OCI-M1 (cell line): ENCODE results near the gene COL20A1.
"Not testable (repeated sequence)": the region's sequence is repeated elsewhere in the genome, so short reads cannot be mapped to it uniquely, and the experiment has no call there.

Experiments
- DNase-seq: peaks from one replicate; lab custom pipeline; 2025; lab: John Stamatoyannopoulos, UW

The COL20A1 gene

DNA sequence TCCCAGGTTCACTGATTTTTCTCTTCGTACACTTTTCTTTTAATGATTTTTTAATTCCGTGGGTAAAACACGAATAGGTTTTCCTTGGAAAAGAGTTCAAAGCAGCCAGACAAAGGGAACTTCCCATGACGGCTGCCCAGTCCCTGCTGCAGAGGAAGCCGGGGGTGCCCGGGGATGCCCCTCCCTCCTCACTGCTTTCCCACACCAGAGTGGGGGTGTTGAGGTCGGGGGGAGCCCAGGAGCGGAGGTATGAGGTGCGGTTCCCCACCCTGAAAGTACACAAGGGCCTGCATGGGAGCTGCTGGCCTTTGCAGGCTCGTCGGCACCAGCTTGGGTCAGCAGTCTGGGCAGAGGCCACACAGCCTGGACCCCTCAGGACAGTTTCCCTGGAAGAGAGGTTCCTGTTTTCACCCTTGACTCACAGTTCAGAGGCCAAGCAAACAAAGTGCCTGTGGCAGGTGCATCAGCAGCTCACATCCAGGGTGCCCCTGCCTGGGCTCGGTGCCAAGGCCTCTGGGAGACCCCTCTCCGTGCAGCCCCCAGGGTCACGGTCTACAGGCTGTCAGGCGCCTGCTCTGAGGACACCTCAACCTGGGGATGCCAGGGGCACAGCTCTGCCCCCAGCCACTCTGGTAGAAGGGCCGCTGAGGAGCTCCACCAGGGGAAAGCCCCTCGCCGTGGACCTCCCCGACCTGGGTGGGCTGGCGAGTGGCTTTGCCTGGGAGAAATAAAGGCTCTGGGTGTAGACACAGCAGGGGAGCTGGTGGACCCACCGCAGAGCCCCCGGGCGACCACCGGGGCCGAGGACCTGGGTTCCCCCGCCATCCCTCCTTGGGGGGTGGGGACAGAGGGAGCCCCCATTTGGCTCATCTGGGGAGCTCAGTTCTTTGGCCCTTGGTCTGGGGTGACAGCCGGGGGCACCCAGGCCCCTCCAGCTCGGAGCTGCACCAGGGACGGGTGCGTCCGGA is 83.6 kb downstream of the COL20A1 start:
- no peak for DNase-seq

DNA sequence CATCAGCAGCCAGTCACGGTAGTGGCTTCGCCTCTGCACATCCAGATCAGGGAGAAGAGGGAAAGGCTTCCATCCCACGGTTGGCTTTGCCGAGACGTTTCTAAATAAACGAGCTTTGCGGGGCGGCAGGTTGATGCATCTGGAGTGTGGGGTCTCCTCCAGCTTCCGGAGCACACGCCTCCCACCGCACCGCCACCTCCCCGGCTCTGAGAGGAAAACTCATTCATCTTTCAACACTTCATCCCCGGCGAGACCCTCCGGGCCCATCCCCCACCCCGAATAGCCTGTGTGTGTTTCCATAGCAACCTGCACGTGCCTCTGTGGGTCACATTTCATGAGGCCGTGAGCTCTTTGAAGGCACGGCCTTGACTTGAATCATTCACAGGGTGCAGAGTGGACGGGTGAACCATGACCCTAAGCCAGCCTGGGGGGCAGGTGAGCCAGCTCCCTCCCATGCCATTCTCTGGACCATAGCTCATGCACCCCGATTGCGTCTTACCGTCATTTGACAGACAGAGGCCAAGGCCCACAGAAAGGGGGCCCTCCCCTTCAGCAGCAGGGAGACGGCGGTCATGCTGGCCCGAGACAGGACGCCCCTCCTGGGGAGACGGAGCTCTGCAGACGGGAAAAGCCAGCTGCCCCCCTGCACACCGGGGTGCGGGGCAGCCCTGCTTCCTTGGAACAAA is 84.4 kb downstream of the COL20A1 start:
- no peak for DNase-seq

DNA sequence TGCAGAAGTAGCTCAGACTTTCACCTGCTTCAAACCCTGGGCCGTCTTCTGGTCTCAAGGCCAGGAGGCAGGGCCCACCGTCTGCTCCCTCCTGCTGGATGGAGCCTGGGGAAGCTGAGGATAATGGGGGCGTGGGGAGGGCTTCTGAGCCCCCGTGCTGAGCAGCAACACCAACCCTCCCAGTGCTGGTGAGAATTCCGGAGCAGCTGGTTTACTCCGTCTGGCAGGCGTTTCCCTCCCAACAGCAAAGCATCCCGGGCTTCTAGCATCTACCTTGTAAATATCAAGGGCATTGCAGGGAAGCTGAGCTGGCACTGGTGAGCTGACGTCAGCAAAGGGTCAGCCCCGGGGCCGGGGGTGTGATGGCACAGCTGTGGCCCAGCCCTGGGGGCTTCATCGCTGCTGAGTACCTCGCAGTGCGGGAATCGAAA is 85.0 kb downstream of the COL20A1 start:
- no peak for DNase-seq

DNA sequence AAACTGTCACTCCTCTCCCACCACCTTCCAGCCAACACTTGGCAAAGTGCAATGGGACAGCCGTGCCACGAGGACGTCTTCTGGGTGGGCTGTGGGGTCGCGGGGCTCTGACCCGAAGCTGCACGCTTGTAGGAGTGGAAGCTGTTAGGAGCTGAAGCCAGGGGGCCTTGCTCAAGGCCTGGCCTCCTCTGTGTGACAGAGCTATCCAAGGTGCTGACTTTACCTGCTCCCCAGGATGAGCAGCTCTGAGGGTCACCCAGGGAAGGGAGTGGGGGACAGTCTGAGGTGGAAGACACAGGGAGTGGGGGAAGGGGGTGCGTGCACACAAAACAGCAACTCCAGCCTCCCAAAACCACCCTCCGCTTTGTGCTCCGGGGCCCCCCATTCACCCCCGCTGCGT is 85.6 kb downstream of the COL20A1 start:
- no peak for DNase-seq

DNA sequence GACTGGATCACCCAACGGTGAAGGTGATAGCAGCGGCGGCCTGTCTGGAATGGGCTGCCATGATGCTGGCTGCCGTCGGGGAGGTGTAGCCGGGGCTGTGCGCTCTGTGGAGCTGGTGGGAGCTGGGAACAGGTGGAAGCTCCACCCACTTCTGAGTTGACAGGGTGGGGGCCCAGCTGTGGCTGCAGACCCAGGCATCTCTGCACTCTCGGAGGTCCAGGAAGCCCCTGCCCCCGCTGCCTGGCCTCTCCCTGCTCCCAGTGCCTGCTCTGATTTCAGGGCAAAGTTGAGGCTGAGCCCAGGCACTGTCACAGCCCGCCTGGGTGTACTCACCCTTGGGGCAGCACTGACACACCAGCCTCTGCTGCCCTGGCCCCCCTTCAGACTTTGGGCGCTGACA is 86.3 kb downstream of the COL20A1 start:
- DNase-seq, result no peak

DNA sequence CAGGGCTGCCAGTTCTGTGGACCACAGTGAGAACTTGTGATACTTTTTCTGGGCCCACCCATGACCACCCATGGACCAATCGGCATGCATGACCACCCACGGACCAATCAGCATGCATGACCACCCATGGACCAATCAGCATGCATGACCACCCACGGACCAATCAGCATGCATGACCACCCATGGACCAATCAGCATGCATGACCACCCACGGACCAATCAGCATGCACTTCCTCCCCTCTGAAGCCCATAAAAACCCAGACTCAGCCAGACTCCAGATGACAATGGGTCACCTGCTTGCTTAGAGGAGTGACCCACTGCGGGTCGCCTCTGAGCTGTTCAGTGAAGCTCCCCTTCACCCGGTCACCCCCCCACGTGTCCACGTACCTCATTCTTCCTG is 86.9 kb downstream of the COL20A1 start:
- DNase-seq, result not testable (repeated sequence)

DNA sequence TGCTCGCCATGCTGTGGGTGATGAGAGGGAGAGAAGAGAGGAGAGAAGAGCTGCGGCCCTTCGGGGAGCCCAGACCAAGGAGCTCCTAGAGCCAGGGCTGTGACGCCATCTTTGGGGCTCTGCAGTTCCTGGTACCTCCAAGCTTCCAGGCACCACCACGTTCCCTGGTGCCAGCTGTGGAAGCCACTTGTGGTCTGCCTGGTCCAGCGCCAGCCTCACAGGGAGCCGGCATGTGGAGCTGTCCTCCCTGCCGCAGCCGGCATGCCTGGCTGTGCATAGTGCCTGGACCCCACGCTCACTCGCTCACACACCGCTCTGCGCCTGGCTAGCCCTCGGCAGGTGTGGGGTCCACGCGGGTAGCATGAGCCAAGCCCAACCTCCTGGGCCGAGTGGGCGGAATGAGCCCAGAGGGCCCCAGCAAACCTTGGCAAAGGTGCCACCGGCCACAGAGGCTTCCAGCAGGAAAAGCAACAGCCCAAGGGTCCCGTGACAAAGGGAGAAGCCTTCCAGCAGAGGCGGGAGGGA is 87.4 kb downstream of the COL20A1 start:
- DNase-seq, result no peak

DNA sequence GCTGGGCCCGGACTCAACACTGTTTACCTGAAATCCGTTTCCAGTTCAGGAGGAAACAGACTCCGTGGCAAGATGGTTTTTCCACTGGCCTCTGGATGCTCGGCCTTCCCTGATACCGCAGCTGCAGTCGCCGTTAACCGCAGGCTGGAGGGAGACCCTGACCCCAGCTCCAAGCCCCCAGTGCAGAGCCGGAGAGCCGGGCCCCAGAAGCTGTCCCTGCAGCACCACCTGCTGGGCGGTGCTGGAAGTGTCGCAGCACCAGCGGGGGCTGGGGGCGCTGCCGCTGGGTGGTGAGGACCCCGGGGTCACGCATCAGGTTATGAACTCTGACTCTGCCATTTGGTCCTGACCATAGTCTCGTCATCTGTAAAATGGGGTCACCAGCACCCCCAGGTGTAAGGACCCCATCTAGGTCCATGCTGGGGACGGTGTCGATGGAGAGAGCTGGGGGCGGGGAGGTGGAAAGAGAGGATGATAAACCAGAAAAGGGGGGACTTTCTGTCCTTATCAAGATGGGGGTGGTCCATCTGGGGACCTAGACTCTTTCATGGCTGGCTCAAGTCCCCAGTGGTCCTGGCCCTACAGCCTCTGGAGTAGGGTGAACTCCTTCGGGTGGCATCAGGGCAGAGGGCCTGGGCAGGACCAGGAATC is 88.9 kb downstream of the COL20A1 start:
- DNase-seq, result peak; percentile 15

DNA sequence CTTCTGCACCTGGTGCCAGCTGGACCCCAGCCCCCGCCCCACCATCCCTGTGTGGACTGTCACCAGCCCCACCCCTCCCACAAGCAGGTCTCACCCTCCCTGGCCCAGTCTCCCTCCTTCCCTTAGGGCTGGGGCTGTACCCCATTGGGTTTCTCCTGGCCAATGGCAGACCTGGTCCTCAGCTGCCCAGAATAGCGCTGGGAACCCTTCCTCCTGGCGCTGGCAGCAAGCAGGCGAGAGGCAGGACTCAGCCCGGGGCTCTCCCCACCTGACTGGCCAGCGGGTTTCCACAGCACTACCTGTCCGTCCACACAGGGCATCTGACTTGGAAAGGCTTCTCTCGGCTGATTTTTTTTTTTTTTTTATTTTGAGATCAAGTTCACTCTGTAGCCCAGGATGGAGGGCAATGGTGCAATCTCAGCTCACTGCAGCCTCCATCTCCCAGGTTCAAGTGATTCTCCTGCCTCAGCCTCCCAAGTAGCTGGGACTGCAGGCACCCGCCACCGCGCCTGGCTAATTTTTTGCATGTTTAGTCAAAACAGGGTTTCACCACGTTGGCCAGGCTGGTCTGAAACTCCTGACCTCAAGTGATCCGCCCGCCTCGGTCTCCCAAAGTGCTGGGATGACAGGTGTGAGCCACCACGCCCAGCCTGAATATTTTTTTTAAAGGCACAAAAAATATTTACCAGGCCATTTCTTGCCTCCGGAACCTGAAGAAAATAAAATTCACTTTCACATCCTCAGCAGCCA is 89.7 kb downstream of the COL20A1 start:
- DNase-seq, result no peak

DNA sequence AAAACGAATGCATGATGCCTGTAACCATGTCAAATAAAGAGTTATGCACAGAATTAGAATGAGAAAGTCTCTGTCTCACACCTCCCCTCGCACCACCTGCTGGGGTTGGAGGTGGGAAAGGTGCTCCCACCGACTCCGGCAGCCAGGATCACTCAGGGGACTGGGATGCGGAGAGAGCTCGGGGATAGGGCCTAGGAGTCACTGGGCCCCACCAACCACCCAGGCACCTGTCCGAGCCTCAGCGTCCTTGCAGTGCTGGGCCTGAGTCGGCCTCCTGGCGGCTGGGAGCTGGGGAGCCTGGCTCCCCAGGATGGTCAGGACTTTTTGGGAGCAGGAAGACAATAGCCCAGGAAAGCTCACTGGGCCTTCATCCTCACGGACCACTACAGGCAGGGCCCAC is 90.6 kb downstream of the COL20A1 start:
- DNase-seq, result no peak

DNA sequence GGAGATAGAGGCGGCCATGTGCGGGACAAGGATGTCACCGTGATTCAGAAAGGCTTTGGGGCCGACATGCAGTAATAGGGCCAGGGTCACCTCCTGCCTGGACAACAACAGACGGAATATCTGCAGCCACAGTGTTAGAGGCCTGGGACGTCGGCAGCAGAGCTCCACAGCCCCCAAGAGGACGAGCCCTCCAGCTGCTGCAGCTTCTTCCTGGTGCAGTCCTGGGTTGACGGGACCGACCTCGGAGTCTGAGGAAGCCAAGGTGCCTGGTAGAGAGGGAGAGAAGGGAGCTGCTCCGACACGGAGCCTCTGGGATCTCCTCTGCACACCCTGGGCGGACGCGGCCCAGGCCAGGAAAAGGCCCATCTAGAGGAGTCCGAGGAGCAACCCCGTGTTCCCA is 91.3 kb downstream of the COL20A1 start:
- no peak for DNase-seq
